ENCODE measurements around the gene ITPRID1. TPM values are rescaled to one million over a fixed set of nuclear protein-coding genes. Genes with fewer than 3 reads are reported as not detected.

ITPRID1 gene
- total and polyA plus RNA-seq, 2 donors (not counting 1 experiment from before 2014, with no cell fraction given) = not detected

DNA sequence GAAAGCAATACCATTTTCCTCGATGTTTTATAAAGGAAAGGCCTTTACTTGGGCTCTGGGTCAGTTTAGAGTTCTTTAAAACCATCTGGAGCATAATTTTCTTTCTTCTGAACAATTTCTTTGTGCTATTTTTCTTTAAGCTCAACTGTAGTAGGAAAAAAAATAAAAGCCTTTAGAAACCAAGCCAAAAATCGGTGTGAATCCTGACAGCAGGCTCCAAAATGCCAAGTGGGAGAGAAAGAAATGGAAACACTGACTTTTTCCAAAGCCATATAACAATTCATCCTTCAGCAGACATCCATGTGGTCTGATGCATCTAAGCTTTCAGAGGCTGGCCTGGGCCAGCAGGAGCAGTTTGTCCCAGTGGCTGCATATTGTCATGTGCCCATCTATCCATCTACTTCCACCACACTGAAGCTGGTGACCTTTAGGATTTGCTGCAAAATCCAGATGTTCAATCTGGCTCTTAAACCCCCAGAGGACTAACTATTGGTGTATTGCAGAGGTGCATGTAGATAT is 23.0 kb upstream of the ITPRID1 start:
- TF ChIP-seq EZH2 (IDR thresholded peaks at IDR 0.05; ENCODE audit: borderline replicate concordance, insufficient read depth, low read depth, low read length, poor library complexity, severe bottlenecking) = no peak
- TF ChIP-seq, protein P1, sequence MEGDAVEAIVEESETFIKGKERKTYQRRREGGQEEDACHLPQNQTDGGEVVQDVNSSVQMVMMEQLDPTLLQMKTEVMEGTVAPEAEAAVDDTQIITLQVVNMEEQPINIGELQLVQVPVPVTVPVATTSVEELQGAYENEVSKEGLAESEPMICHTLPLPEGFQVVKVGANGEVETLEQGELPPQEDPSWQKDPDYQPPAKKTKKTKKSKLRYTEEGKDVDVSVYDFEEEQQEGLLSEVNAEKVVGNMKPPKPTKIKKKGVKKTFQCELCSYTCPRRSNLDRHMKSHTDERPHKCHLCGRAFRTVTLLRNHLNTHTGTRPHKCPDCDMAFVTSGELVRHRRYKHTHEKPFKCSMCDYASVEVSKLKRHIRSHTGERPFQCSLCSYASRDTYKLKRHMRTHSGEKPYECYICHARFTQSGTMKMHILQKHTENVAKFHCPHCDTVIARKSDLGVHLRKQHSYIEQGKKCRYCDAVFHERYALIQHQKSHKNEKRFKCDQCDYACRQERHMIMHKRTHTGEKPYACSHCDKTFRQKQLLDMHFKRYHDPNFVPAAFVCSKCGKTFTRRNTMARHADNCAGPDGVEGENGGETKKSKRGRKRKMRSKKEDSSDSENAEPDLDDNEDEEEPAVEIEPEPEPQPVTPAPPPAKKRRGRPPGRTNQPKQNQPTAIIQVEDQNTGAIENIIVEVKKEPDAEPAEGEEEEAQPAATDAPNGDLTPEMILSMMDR (IDR thresholded peaks at IDR 0.05) = no peak
- H3K9ac ChIP-seq (ENCODE audit: low read length) = no peak overlapping the region
- H3K79me2 ChIP-seq (ENCODE audit: control insufficient read depth, insufficient read depth, low read length) = no peaks in the 10 kb centered on the region
- H3K27ac Mint-ChIP-seq = no peak overlapping the region
- no peak for DNase-seq
- H3K27ac ChIP-seq (ENCODE audit: low read length in 2 of 2) = no peak overlapping the region
- H2AFZ ChIP-seq (ENCODE audit: insufficient read depth, low read depth, low read length, poor library complexity, severe bottlenecking) = no peak overlapping the region
- H3K9me3 Mint-ChIP-seq (ENCODE audit: insufficient read depth) = no peaks in the 10 kb centered on the region
- H3K4me1 ChIP-seq (ENCODE audit: control insufficient read depth in 2 of 2, insufficient read depth in 2 of 2, low read length in 2 of 2) = no peaks in the 10 kb centered on the region
- CTCF ChIA-PET = no interaction called here
- no peaks in the 10 kb centered on the region for H4K20me1 ChIP-seq (ENCODE audit: control insufficient read depth, insufficient read depth, low read length, poor library complexity, severe bottlenecking)
- no peaks in the 10 kb centered on the region for H3K4me1 Mint-ChIP-seq
- WGBS (ENCODE audit: insufficient coverage) = no CpG with 5 or more reads among the region's 2 CpGs
- H3K27me3 ChIP-seq (replicated peaks in 1 of 4; ENCODE audit: control extremely low read depth in 1 of 4, control insufficient read depth in 3 of 4, insufficient read depth in 4 of 4, low read length in 3 of 4) = no peaks in the 10 kb centered on the region
- H3K4me3 Mint-ChIP-seq = no peak overlapping the region
- POLR2A ChIA-PET = no interaction called here
- intact Hi-C loops (cut with micrococcal nuclease) = no loop called here
- no peak for ATAC-seq (ENCODE audit: low read depth)
- H3K4me2 ChIP-seq (replicated peaks; ENCODE audit: low read depth, low read length, poor library complexity, severe bottlenecking) = no peak overlapping the region
- H3K27me3 Mint-ChIP-seq = no peaks in the 10 kb centered on the region
- H3K9me3 ChIP-seq (ENCODE audit: control extremely low read depth in 1 of 3, control insufficient read depth in 2 of 3, insufficient read depth in 1 of 3, low read length in 2 of 3) = peaks cover 0 to 4% (median 0%) of the 10 kb centered on the region in 3 donors
- H3K4me3 ChIP-seq (ENCODE audit: control extremely low read depth in 1 of 5, extremely low read depth in 1 of 5, insufficient read depth in 1 of 5, low read depth in 2 of 5, low read length in 4 of 5) = no peak overlapping the region
- H3K36me3 ChIP-seq (replicated peaks in 1 of 2; ENCODE audit: control extremely low read depth in 1 of 2, control insufficient read depth in 1 of 2, extremely low read depth in 1 of 2, insufficient read depth in 2 of 2, low read length in 1 of 2) = no peaks in the 10 kb centered on the region

GRCh38 chr7:31492086-31492485 is 21.8 kb upstream of the ITPRID1 start:
- H3K27me3 Mint-ChIP-seq = no peaks in the 10 kb centered on the region
- DNase-seq (no peak), ATAC-seq (ENCODE audit: low read depth) (no peak)
- Histone ChIP-seq H3K9ac (ENCODE audit: low read length) (no peak overlapping the region), H3K79me2 (ENCODE audit: control insufficient read depth, insufficient read depth, low read length) (no peaks in the 10 kb centered on the region), H3K27me3 (replicated peaks in 1 of 4; ENCODE audit: control extremely low read depth in 1 of 4, control insufficient read depth in 3 of 4, insufficient read depth in 4 of 4, low read length in 3 of 4) (no peaks in the 10 kb centered on the region), H3K9me3 (ENCODE audit: control extremely low read depth in 1 of 3, control insufficient read depth in 2 of 3, insufficient read depth in 1 of 3, low read length in 2 of 3) (peaks cover 0 to 4% (median 0%) of the 10 kb centered on the region in 3 donors), H4K20me1 (ENCODE audit: control insufficient read depth, insufficient read depth, low read length, poor library complexity, severe bottlenecking) (no peaks in the 10 kb centered on the region), H3K4me2 (replicated peaks; ENCODE audit: low read depth, low read length, poor library complexity, severe bottlenecking) (no peak overlapping the region), H3K36me3 (replicated peaks in 1 of 2; ENCODE audit: control extremely low read depth in 1 of 2, control insufficient read depth in 1 of 2, extremely low read depth in 1 of 2, insufficient read depth in 2 of 2, low read length in 1 of 2) (no peaks in the 10 kb centered on the region), H3K27ac (ENCODE audit: low read length in 2 of 2) (no peak overlapping the region), H3K4me1 (ENCODE audit: control insufficient read depth in 2 of 2, insufficient read depth in 2 of 2, low read length in 2 of 2) (no peaks in the 10 kb centered on the region), H3K4me3 (ENCODE audit: control extremely low read depth in 1 of 5, extremely low read depth in 1 of 5, insufficient read depth in 1 of 5, low read depth in 2 of 5, low read length in 4 of 5) (no peak overlapping the region), H2AFZ (ENCODE audit: insufficient read depth, low read depth, low read length, poor library complexity, severe bottlenecking) (no peak overlapping the region)
- no peak overlapping the region for H3K27ac Mint-ChIP-seq
- 100% methylated on average over 1 of the region's 4 CpGs for WGBS (ENCODE audit: insufficient coverage)
- POLR2A ChIA-PET = no interaction called here
- no peak overlapping the region for H3K4me3 Mint-ChIP-seq
- CTCF ChIA-PET = no interaction called here
- H3K9me3 Mint-ChIP-seq (ENCODE audit: insufficient read depth) = no peaks in the 10 kb centered on the region
- H3K4me1 Mint-ChIP-seq = no peaks in the 10 kb centered on the region
- no peak for TF ChIP-seq EZH2 (IDR thresholded peaks at IDR 0.05; ENCODE audit: borderline replicate concordance, insufficient read depth, low read depth, low read length, poor library complexity, severe bottlenecking)
- TF ChIP-seq, protein P1 (IDR thresholded peaks at IDR 0.05) = no peak
- intact Hi-C loops (cut with micrococcal nuclease) = no loop called here

Measured in B cell (primary cell).